HG03175 (cell line): Measurements from ENCODE around the gene SLC7A4.

ENCODE experiments used
- ATAC-seq: cut with Tn5 transposase; IDR thresholded peaks from one replicate; pipeline ENCODE4 v1.9.1; 2021; ENCODE audit warnings: mild to moderate bottlenecking, moderate library complexity; ENCODE audit not compliant: unreplicated experiment

SLC7A4 gene

GRCh38 chr22:21000207-21000986 lies 32.0 kb downstream of the SLC7A4 start:
- ATAC-seq: no peak

GRCh38 chr22:20999350-21000206 lies 32.8 kb downstream of the SLC7A4 start:
- ATAC-seq: no peak

- ATAC-seq: no peak
Measured at GRCh38 chr22:20998411-20999336, 33.7 kb downstream of the SLC7A4 start.

GRCh38 chr22:20997536-20998257 lies 34.7 kb downstream of the SLC7A4 start:
- ATAC-seq: no peak

- ATAC-seq: no peak
Measured at GRCh38 chr22:20996598-20997535, 35.5 kb downstream of the SLC7A4 start.

- no peak for ATAC-seq
Measured at GRCh38 chr22:20996031-20996410, 36.3 kb downstream of the SLC7A4 start.

- no peak for ATAC-seq
Measured at GRCh38 chr22:20995329-20996030, 36.9 kb downstream of the SLC7A4 start.

GRCh38 chr22:20994902-20995241 lies 37.5 kb downstream of the SLC7A4 start:
- no peak for ATAC-seq

- no peak for ATAC-seq
Measured at GRCh38 chr22:20994128-20994901, 38.0 kb downstream of the SLC7A4 start.

GRCh38 chr22:20993304-20994127 lies 38.8 kb downstream of the SLC7A4 start:
- no peak for ATAC-seq

- no peak for ATAC-seq
Measured at GRCh38 chr22:20992456-20993303, 39.7 kb downstream of the SLC7A4 start.

GRCh38 chr22:20992056-20992442 lies 40.3 kb downstream of the SLC7A4 start:
- no peak for ATAC-seq

- no peak for ATAC-seq
Measured at GRCh38 chr22:20991252-20992055, 40.9 kb downstream of the SLC7A4 start.

GRCh38 chr22:20990184-20991180 lies 41.9 kb downstream of the SLC7A4 start:
- no peak for ATAC-seq
